Activated T-cell treated with anti-CD3 and anti-CD28 coated beads for 48 hours (primary cell): ENCODE data around the gene DHFR2.
"Not testable (repeated sequence)": the region's sequence is repeated elsewhere in the genome, so short reads cannot be mapped to it uniquely, and the experiment has no call there.

Source experiments
- DNase-seq: peaks from one replicate; pipeline ENCODE4 v3.0.0-alpha.2; 2020; ENCODE audit warnings: low read depth

Gene DHFR2

GRCh38 chr3:94062513-94063404 is at the start of gene DHFR2, which contains the start of gene NSUN3:
DHFR2 (minus strand) TSS chr3:94062916; CDS start chr3:94061511, 1,405 bp downstream.
NSUN3 (plus strand) TSS chr3:94063061; CDS start chr3:94063127, 66 bp downstream.
- peak; percentile 71 for DNase-seq

DNA sequence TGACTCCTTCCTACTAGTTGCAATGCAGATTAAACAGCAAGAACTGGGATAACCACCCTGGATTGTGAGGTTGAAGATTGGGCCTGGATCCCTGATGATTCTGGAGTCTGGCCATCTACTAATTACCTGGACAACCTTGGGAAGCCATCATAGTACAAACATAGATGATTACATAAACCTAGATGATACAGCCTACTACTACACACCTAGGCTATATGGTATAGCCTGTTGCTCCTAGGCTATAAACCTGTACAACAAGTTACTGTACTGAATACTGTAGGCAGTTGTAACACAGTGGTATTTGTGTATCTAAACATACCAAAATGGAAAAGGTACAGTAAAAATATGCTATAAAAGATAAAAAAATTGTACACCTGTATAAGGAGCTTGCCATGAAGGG is 48.1 kb upstream of the DHFR2 start:
- no peak for DNase-seq

DNA sequence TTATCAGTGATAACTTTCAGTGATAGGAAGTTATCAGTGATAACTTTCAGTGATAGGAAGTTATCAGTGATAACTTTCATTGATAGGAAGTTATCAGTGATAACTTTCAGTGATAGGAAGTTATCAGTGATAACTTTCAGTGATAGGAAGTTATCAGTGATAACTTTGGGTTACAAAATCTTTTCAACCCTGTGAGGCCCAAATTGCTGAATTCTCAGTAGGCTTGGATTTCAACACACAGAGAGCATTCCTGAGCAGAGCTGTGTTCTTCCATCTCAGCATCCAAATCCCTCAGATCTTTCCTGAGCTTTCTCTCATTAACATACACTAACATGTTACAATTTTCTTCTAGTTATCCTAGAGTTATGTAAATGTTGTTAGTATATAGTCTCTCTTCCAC is 47.5 kb upstream of the DHFR2 start:
- DNase-seq: not testable (repeated sequence)

GRCh38 chr3:94106268-94106667 is 43.6 kb upstream of the DHFR2 start:
- no peak for DNase-seq

- no peak for DNase-seq
Measured at GRCh38 chr3:94101860-94102259, 39.1 kb upstream of the DHFR2 start.

DNA sequence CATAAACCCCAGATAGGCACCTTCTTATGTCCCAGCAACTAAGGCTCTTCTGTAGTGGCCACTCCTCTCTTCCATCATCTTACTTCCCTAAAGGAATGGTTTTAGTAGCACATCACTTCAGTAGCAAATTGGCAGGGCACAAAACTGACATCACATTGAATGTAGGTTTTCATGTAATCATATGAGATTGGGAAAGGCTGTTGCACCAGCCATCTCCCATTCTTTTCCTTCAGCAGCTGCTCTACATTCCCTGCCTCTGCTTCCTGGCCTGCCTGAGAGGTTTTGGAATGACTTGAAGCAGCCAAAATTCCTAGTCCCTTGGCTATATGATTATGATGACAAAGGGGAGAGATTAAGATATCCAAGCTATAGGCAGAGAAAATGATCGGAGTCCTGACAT is 36.6 kb upstream of the DHFR2 start:
- DNase-seq: no peak

GRCh38 chr3:94098452-94098851 is 35.7 kb upstream of the DHFR2 start:
- no peak for DNase-seq

DNA sequence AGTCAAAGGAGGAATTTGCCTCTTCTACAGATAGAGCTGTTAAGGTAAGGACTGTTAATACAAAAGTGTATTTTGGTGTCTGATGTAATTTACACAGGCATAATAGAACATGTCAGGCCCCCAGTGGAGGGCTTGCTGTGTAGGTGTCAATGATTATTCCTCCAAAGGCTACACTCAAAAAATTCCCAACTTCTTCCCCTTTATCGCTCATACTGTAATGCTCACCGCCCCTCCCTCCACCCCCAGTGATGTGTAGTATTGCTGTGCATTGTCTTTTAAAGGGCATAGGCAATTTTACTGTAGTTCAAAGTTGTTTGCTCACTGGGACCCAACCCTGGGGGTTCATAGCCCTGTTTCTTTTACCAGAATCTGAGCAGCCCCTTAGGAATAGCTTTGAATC is 32.4 kb upstream of the DHFR2 start:
- no peak for DNase-seq

DNA sequence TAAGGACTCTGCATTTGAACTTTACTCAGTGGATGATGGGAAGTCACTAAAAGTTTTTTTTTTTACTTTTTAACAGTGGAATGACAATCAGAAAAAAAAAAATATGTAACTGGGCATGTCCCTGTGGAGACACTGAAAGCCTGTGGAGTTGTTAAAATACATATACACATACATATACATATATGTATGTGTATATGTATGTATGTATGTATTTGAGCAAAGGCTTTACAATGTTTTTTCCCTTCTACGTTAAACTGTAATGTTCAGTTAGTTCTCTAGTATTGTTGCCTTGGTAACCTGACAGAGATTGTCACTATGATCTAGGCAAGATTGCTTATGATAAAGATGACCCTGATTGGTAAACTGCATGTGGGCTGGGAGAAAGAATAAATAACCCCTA is 30.4 kb upstream of the DHFR2 start:
- DNase-seq: no peak

GRCh38 chr3:94092086-94092485 is 29.4 kb upstream of the DHFR2 start:
- no peak for DNase-seq

DNA sequence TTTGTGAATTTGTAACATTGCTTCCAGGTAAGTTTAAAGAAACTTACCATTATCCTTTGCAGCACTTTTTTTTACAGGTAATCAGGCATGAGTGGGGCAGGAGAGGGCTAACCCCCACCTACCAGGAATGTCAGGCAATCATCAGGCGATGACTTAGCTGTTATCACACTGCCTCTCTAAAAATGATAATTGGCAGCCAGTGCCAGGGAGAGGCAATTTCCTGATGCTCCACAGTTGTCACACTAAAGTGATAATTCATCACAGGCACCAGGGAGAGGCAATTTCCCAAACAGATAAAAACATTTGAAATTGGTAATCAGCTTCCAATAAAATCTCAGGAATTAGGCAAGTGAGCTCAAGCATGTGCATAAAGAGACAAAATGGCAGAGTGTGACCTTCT is 26.4 kb upstream of the DHFR2 start:
- no peak for DNase-seq

GRCh38 chr3:94083261-94083660 is 20.5 kb upstream of the DHFR2 start:
- no peak for DNase-seq

DNA sequence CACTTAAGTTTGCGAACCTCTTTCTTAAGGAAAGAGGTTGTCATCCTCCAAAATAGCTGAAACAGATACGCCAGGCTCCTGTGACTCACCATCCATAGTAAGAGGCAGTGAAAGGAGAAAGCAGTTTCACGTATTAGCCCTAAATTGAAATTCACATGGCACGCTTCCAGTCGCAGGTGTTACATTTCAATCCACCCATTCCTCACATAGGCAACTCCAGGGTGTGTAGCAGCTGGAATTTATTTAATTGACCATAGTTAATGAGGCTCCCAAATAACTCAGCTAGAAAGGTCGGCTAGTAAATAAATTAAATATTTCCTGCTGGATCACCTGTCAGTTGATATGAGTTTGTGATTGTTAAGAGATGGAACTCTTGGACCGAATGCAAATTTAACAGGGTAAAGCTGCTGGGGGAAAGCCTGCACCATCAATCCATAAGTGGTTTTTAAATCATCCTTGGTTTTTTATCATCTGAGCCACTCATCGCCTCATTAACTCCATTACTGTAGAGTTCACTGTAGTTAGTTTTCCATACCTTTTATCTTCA is 19.7 kb upstream of the DHFR2 start:
- DNase-seq: no peak

DNA sequence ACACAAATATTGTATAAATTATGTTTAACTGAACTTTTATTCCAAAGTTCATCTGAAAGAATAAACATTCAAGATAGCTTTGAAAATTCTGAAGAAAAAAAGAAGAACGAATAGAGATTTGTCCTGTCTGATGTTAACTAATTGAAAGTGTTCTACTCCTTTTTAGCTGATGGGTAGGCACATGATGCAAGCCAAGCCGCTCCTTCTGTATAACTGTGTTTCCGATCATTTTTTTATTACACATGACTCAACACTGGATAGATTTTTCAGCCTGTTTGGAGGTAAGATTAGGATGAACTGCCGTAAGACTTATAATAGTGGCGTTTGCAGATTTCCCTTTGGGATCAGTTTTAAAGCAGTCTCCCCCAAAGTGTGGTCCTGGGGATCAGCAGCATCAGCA is 19.2 kb upstream of the DHFR2 start:
- DNase-seq: no peak

- not testable (repeated sequence) for DNase-seq
Measured at GRCh38 chr3:94080552-94080951, 17.8 kb upstream of the DHFR2 start.

DNA sequence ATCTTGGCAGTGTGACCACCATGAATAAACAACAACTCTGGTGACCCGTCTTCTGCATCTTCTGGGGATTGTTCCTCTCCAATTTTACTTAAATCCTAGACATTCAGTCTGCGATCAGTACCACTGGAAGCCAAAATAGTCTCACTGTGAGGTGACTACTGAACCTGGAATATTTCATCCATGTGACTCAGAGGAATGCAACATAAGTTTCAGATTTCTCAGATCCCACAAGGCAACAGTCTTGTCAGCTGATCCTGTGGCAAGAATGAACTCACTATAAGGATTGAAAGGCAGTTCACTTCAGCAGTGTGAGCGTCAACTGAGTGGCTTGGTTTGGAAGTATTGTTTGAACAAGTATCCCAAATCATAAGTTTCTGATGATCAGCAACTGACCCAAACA is 13.3 kb upstream of the DHFR2 start:
- DNase-seq: no peak

GRCh38 chr3:94071713-94072284 is 9.1 kb upstream of the DHFR2 start:
- no peak for DNase-seq

- no peak for DNase-seq
Measured at GRCh38 chr3:94070341-94070911, 7.7 kb upstream of the DHFR2 start.

DNA sequence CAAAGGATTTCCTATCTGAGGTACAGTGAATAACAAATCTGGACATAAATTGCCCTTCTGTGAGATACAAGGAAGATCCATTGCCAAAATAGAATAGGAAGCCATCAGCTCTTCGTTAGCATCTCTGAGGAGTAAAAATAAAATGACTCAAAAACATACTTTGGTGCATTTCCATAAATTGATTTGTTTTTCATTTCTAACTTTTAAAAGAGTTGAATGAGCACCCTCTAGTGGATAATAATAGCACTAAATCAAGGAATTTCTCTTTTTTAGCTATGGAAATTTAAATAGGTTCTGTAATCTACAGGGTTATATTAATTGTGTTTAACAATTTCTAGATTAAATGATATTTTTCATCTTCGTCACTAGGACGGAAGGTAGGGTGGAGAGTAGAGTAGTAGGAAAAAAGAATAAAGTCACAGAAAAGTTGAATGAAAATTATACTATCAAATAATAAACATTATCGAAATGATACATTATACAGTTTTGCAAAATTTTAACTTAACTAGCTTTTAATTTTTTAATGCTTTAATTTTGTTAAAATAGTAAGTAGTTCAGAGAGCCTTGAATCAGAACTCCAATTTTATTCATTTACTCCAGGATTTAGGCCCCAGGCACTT is 6.6 kb upstream of the DHFR2 start:
- DNase-seq: no peak

DNA sequence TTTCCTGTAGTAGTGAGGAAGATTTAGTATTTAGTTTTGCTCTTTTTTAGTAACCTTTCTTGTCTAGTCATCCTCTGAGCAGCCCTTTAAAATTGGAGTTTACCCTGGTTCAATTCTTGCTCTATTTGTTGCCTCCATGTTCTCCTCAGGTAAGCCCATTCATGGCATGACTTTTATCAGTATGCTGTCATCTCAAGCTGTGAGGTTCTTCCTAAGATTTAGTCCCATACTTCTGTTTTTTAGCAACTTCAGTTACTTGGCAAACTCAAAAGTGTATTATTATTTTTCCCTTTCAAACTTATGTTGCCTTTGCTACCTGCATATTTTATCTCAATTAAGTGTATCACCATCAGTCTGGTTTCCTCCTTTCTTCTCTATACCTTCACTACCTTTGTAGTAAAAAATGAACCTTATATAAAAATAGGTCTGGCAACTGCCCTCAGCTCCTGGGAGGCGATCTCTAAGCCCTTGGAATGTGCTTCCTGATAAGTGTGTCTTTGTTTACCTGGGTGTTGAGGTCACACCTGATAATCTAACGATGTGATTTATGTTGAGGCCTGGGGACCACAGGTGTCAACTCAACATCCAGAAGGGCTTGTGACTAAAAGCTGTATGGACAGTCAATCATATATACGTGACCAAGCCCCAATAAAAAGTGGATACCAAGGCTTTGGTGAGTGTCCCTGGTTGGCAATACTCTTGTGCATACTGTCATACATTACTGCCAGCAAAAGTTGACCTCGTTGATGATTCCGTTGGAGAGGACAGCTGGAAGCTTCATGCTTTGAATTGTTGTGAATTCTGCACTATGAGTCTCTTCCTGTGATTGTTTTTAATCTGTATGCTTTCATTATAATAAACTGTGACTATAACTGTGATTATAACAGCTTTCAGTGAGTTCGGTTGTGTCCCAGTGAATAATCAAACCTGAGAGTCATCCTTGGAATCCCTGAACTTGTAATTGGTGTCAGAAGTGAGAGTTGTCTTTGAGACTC is 4.1 kb upstream of the DHFR2 start:
- no peak for DNase-seq

- DNase-seq: no peak
Measured at GRCh38 chr3:94065819-94066480, 3.2 kb upstream of the DHFR2 start.
